Measurements from ENCODE around the gene NHLRC3. TPM values are rescaled to one million over a fixed set of nuclear protein-coding genes. Genes with fewer than 3 reads are reported as not detected.

NHLRC3 gene
- total and polyA plus RNA-seq, 9 of the 15 experiments (the other 6 are each of a cell fraction or from before 2014, with no cell fraction given), result 5.5 to 15.3 (median 9.0) TPM

GRCh38 chr13:39012608-39013007 is 25.6 kb upstream of the NHLRC3 start:
- intact Hi-C loops (cut with micrococcal nuclease) (no loop called here), in situ Hi-C loops (cut with MboI) (no loop called here)
- TF ChIP-seq ZNF584 (CRISPR knock-in tag; IDR thresholded peaks at IDR 0.05; ENCODE audit: low read depth), result no peak
- no peak for TF ChIP-seq THRB (CRISPR knock-in tag; conservative IDR thresholded peaks at IDR 0.05)
- TF ChIP-seq KLF1 (tag; IDR thresholded peaks at IDR 0.05), result no peak
- no peak for TF ChIP-seq GMEB1 (CRISPR knock-in tag; IDR thresholded peaks at IDR 0.05)
- TF ChIP-seq RAD21 (CRISPR knock-in tag; conservative IDR thresholded peaks at IDR 0.05 in 1 of 2, IDR thresholded peaks at IDR 0.05 in 1 of 2), result no peak
- TF ChIP-seq HSF4 (CRISPR knock-in tag; IDR thresholded peaks at IDR 0.05; ENCODE audit: borderline replicate concordance), result no peak
- TF ChIP-seq RAD51 (IDR thresholded peaks at IDR 0.05; ENCODE audit: borderline replicate concordance, low read depth), result no peak
- no peak for TF ChIP-seq EP300 (IDR thresholded peaks at IDR 0.05; ENCODE audit: low read length)
- no peak for TF ChIP-seq KAT7 (CRISPR knock-in tag; IDR thresholded peaks at IDR 0.05; ENCODE audit: borderline replicate concordance)
- no peak for TF ChIP-seq ERF (CRISPR knock-in tag; IDR thresholded peaks at IDR 0.05)
- no peak for TF ChIP-seq ZFP30 (CRISPR knock-in tag; IDR thresholded peaks at IDR 0.05; ENCODE audit: borderline replicate concordance)
- H3K27me3 ChIP-seq (ENCODE audit: control insufficient read depth in 2 of 2, insufficient read depth in 2 of 2, low read length in 2 of 2), result no peaks in the 10 kb centered on the region
- H3K4me2 ChIP-seq (ENCODE audit: insufficient read depth, low read length), result no peak overlapping the region
- H3K36me3 ChIP-seq (ENCODE audit: control insufficient read depth, insufficient read depth, low read length), result peaks cover 77% of the 10 kb centered on the region
- H3K4me1 ChIP-seq (replicated peaks in 1 of 2; ENCODE audit: control insufficient read depth in 2 of 2, insufficient read depth in 2 of 2, low read length in 2 of 2), result no peaks in the 10 kb centered on the region
- DNase-seq (ENCODE audit: extremely low read depth in 1 of 4, low spot score in 3 of 4), result peak in 1 of 4 experiments; percentile 12
- peak; percentile 66 for ATAC-seq
- 87% methylated on average over 7 of the region's 7 CpGs for WGBS (ENCODE audit: insufficient coverage, low coverage, missing lambda C conversion rate)
- no peak overlapping the region for H2AFZ ChIP-seq (ENCODE audit: low read depth, low read length)
- H3K9ac ChIP-seq (ENCODE audit: insufficient read depth in 1 of 2, low read depth in 2 of 2, low read length in 2 of 2), result no peak overlapping the region
- no peak overlapping the region for H3K4me3 ChIP-seq
- ChIA-PET POLR2A (no interaction called here), CTCF (ENCODE audit: low intra/inter-chr PET ratio) (no interaction called here)
- BruUV-seq (replicated peaks), result no TSS peak
- FAIRE-seq, result no peak
- no peaks in the 10 kb centered on the region for H3K9me1 ChIP-seq (ENCODE audit: control insufficient read depth, insufficient read depth, low read length)
- no peaks in the 10 kb centered on the region for H4K20me1 ChIP-seq (replicated peaks; ENCODE audit: control insufficient read depth, insufficient read depth, low read length)
- H3K27ac ChIP-seq (ENCODE audit: extremely low read depth, low read depth, low read length), result no peak overlapping the region
- no peaks in the 10 kb centered on the region for H3K9me3 ChIP-seq (replicated peaks; ENCODE audit: control insufficient read depth, insufficient read depth, low read depth, low read length)
- no peaks in the 10 kb centered on the region for H3K79me2 ChIP-seq (ENCODE audit: control insufficient read depth, insufficient read depth, low read length)
